A172 (cell line): ENCODE measurements around the gene TTC9B. TPM values are rescaled to one million over a fixed set of nuclear protein-coding genes. Genes with fewer than 3 reads are reported as not detected.
A peak's percentile ranks its signal among the peaks of the same experiment; 100 is the strongest.
"Not testable (repeated sequence)": the region's sequence is repeated elsewhere in the genome, so short reads cannot be mapped to it uniquely, and the experiment has no call there.

Source experiments
- DNase-seq: peaks from one replicate; pipeline ENCODE4 v3.0.0-alpha.2; 2015; ENCODE audit warnings: low spot score
- total RNA-seq: library from RNA; depleted of rRNA; stranded (reverse); fragments of >200 nt; shearing (Covaris generic); gene quantifications from 2 replicates; pipeline ENCODE4 v1.2.3, GENCODE V29; 2014

Gene TTC9B
- total RNA-seq, 1 experiment from 2014 or later, result not detected

- DNase-seq, result no peak
Measured at GRCh38 chr19:40232949-40233810, 15.0 kb upstream of the TTC9B start.

GRCh38 chr19:40232479-40232878 lies 14.3 kb upstream of the TTC9B start:
- no peak for DNase-seq

- DNase-seq, result peak; percentile 46
Measured at GRCh38 chr19:40231544-40232424, 13.6 kb upstream of the TTC9B start.

- no peak for DNase-seq
Measured at GRCh38 chr19:40231057-40231456, 12.9 kb upstream of the TTC9B start.

- DNase-seq, result no peak
Measured at GRCh38 chr19:40229926-40230417, 11.8 kb upstream of the TTC9B start.

GRCh38 chr19:40229484-40229883 lies 11.3 kb upstream of the TTC9B start:
- peak; percentile 63 for DNase-seq

GRCh38 chr19:40228863-40229262 lies 10.7 kb upstream of the TTC9B start:
- no peak for DNase-seq

- no peak for DNase-seq
Measured at GRCh38 chr19:40228346-40228745, 10.2 kb upstream of the TTC9B start.

GRCh38 chr19:40225440-40226305 lies 7.5 kb upstream of the TTC9B start:
- DNase-seq, result no peak

- DNase-seq, result no peak
Measured at GRCh38 chr19:40224342-40225150, 6.4 kb upstream of the TTC9B start.

- no peak for DNase-seq
Measured at GRCh38 chr19:40223135-40223822, 5.1 kb upstream of the TTC9B start.

- DNase-seq, result peak; percentile 95
Measured at GRCh38 chr19:40221858-40222619, 3.9 kb upstream of the TTC9B start.

GRCh38 chr19:40220674-40221073 lies 2.5 kb upstream of the TTC9B start:
- DNase-seq, result no peak

- peak; percentile 88 for DNase-seq
Measured at GRCh38 chr19:40219721-40220276, 1.6 kb upstream of the TTC9B start.

- not testable (repeated sequence) for DNase-seq
Measured at GRCh38 chr19:40219029-40219428, 845 bp upstream of the TTC9B start.

GRCh38 chr19:40217027-40217810 lies 965 bp downstream of the TTC9B start:
- DNase-seq, result no peak

GRCh38 chr19:40216777-40217026 lies 1.5 kb downstream of the TTC9B start:
- no peak for DNase-seq

GRCh38 chr19:40216013-40216776 lies 2.0 kb downstream of the TTC9B start:
- DNase-seq, result no peak
